Calu3 (cell line): ENCODE data around the gene MYADM. TPM values are rescaled to one million over a fixed set of nuclear protein-coding genes. Genes with fewer than 3 reads are reported as not detected.

Source experiments
- Bru-seq: library from RNA; stranded (reverse); fragments of 400-500 nt; gene quantifications from one replicate; lab custom pipeline; 2021; lab: Mats Ljungman, UMichigan
- BruChase-seq, 2 experiments: library from RNA; stranded (reverse); fragments of 400-500 nt; gene quantifications; one replicate each; lab custom pipeline; 2021; lab: Mats Ljungman, UMichigan
- BruUV-seq: library from RNA; stranded (reverse); fragments of 400-500 nt; replicated peaks from 2 replicates; lab custom pipeline; 2021; lab: Mats Ljungman, UMichigan
- CTCF ChIA-PET: fragments of 300-600 bp; sonication (Branson Sonifier 250); formaldehyde crosslinking; loops from one replicate; lab custom pipeline; 2022; ENCODE audit warnings: antibody characterized with exemption; lab: Charles Lee
- DNase-seq: peaks from one replicate; pipeline ENCODE4 v3.0.0; 2022
- H3K27ac Mint-ChIP-seq: one replicate; pipeline ENCODE4 v1.8.0; 2022; ENCODE audit warnings: mixed read lengths; ENCODE audit not compliant: unreplicated experiment
- H3K27me3 Mint-ChIP-seq: one replicate; pipeline ENCODE4 v1.8.0; 2022; ENCODE audit warnings: mixed read lengths; ENCODE audit not compliant: unreplicated experiment
- H3K36me3 Mint-ChIP-seq: one replicate; pipeline ENCODE4 v1.8.0; 2022; ENCODE audit warnings: mild to moderate bottlenecking, moderate library complexity, mixed read lengths; ENCODE audit not compliant: insufficient read depth, unreplicated experiment
- H3K4me1 Mint-ChIP-seq: one replicate; pipeline ENCODE4 v1.8.0; 2022; ENCODE audit warnings: mild to moderate bottlenecking, low read depth, mixed read lengths; ENCODE audit not compliant: unreplicated experiment
- H3K4me3 Mint-ChIP-seq: one replicate; pipeline ENCODE4 v1.8.0; 2022; ENCODE audit warnings: mild to moderate bottlenecking, low read depth, moderate library complexity, mixed read lengths; ENCODE audit not compliant: unreplicated experiment
- H3K9me3 Mint-ChIP-seq: one replicate; pipeline ENCODE4 v1.8.0; 2022; ENCODE audit warnings: low read depth, mixed read lengths; ENCODE audit not compliant: unreplicated experiment
- intact Hi-C: fragments of 100-400 bp; cut with micrococcal nuclease; formaldehyde crosslinking; loops from one replicate; pipeline ENCODE4 v1.10.0; 2022; ENCODE audit not compliant: unreplicated experiment
- long read RNA-seq: library from polyadenylated mRNA; stranded (forward); transcript quantifications from one replicate; pipeline ENCODE4 v2.0.0, GENCODE V29; 2022
- total RNA-seq: library from RNA; stranded (reverse); gene quantifications from 2 replicates; pipeline ENCODE4 v1.2.3, GENCODE V29; 2022
- TF ChIP-seq, protein P1 (sequence below): fragments of 200-600 bp; IDR thresholded peaks from one replicate; pipeline ENCODE4 v1.8.0; 2022; ENCODE audit warnings: antibody characterized with exemption; ENCODE audit not compliant: unreplicated experiment

The MYADM gene, protein sequence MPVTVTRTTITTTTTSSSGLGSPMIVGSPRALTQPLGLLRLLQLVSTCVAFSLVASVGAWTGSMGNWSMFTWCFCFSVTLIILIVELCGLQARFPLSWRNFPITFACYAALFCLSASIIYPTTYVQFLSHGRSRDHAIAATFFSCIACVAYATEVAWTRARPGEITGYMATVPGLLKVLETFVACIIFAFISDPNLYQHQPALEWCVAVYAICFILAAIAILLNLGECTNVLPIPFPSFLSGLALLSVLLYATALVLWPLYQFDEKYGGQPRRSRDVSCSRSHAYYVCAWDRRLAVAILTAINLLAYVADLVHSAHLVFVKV
- total RNA-seq (366 and 464 TPM in 2 replicates), Bru-seq, nascent RNA (percentile 97 among the genes with signal in this experiment), BruChase-seq, experiment 1, labeled RNA remaining after a 6-hour chase (percentile 100 among the genes with signal in this experiment), BruChase-seq, experiment 2, labeled RNA remaining after a 2-hour chase (percentile 100 among the genes with signal in this experiment)
- long read RNA-seq, transcript MYADM-202 (2 exons, 1,492 nt): minor isoform, 14 of 168 reads
- long read RNA-seq, transcript MYADM-204 (3 exons, 3,056 nt): major isoform, 19 of 168 reads
- long read RNA-seq, partial matches to known transcripts: 128 of 168 reads
- long read RNA-seq, other reads (novel, unspliced or antisense): 3 of 168 reads

DNA sequence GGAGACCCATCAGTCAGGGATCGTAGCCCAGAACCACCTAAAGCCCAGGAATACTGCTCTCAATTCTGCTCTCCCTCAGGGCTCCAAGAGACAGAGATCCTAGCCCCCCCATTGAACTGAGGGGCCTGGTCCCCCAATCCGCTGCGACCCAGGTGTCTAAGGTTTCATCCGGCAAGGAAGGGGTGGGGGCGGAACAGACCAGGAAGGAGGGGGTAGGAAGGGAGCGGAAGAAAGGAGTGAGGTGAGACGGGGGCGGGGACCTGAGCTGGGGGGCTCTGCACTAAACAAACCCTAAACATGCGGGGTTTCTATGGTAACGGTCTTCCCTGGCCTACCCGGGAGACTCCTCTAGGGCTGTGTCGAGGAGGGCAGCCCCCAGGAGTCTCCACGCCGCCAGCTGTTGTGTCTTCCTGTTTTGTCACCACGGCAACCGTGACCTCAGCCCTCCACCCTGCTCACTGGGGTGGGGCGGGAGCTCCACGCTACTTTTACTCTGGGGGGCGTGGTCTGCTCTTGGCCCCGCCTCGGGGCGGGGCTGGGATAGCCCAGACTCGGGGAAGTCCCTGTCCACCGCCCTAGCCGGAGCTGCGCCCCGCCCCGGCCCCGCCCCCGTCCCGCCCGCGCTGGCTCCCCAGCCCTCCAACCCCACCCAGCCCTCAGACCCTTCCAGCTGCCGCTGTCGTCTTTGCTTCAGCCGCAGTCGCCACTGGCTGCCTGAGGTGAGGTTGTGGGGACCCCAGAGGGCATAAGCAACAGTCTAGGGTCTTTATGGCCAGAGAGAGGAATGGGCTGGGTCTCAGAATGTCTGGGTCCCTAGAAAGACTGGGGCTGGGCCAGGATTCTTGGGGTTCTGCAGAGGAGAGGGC lies at the start of gene MYADM:
Gene MYADM (plus strand): TSS at position 659 of the 866 bp plus-strand sequence. CDS start 5,647 bp downstream, outside the sequence.
- CTCF ChIA-PET: interaction anchor here (0.6 to 1.8 kb wide), 11 partner anchors 10 to 322 kb away, joined by 3 to 10 read pairs (median 5); partner anchors contain the start of genes MBOAT7 and PRKCG
- peak within 1 kb of the TSS; percentile 99 for H3K27ac Mint-ChIP-seq
- peak within 1 kb of the TSS; percentile 95 for H3K4me3 Mint-ChIP-seq
- intact Hi-C loops: no loop called here
- TF ChIP-seq, protein P1, sequence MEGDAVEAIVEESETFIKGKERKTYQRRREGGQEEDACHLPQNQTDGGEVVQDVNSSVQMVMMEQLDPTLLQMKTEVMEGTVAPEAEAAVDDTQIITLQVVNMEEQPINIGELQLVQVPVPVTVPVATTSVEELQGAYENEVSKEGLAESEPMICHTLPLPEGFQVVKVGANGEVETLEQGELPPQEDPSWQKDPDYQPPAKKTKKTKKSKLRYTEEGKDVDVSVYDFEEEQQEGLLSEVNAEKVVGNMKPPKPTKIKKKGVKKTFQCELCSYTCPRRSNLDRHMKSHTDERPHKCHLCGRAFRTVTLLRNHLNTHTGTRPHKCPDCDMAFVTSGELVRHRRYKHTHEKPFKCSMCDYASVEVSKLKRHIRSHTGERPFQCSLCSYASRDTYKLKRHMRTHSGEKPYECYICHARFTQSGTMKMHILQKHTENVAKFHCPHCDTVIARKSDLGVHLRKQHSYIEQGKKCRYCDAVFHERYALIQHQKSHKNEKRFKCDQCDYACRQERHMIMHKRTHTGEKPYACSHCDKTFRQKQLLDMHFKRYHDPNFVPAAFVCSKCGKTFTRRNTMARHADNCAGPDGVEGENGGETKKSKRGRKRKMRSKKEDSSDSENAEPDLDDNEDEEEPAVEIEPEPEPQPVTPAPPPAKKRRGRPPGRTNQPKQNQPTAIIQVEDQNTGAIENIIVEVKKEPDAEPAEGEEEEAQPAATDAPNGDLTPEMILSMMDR: no peak
- DNase-seq: peak; percentile 100
- no peaks in the 10 kb centered on the region for H3K27me3 Mint-ChIP-seq
- H3K4me1 Mint-ChIP-seq: peaks cover 56% of the 10 kb centered on the region
- H3K36me3 Mint-ChIP-seq: peaks cover 92% of the 10 kb centered on the region
- H3K9me3 Mint-ChIP-seq: no peaks in the 10 kb centered on the region
- no TSS peak for BruUV-seq

DNA sequence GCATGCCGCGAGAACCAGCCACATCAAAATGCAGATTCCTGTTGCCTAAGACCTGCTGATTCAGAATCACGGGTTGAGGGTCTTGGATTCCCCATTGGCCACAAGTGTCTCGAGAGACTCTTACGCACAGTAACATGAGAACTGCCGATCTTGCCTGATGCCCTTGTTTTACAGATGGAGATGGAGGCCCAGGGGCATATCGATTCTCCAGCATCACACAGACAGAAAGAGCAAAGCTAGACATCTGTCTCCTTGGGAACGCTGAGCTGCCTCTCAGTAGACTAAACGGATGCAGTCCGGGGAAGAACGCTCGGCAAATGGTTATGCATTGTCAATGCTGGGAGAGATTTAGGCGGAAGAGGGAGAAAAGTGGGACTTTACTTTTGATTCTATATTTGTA lies 48.9 kb upstream of the MYADM start:
- Mint-ChIP-seq H3K27me3 (no peaks in the 10 kb centered on the region), H3K4me3 (no peak overlapping the region), H3K9me3 (no peaks in the 10 kb centered on the region), H3K36me3 (no peaks in the 10 kb centered on the region), H3K4me1 (peaks cover 4% of the 10 kb centered on the region), H3K27ac (no peak overlapping the region)
- intact Hi-C loops: no loop called here
- no TSS peak for BruUV-seq
- TF ChIP-seq, protein P1: no peak
- no peak for DNase-seq
- CTCF ChIA-PET: interaction anchor here (0.9 kb wide), 1 partner anchor 8 kb away, joined by 3 read pairs; no protein-coding TSS in a partner anchor

DNA sequence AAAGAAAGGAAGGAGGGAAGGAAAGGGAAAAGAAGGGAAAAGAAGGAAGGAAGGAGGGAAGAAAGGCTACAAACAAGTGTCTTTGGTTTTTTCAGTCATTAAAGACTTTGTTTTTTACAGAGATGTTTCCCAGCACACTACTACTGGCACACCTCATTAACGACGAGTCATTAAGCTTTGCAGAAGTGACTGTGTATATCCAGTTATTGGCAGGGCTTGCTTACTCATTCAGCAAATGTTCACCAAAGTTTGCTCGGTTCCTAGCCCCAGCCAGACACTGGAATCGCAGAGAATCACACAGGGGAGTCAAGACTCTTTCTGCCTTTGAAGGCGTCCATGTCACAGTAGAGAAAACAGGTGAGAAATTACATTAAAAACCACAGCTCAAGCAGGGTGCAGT lies 47.8 kb upstream of the MYADM start:
- intact Hi-C loops: no loop called here
- H3K36me3 Mint-ChIP-seq: no peaks in the 10 kb centered on the region
- no peak overlapping the region for H3K4me3 Mint-ChIP-seq
- H3K4me1 Mint-ChIP-seq: peaks cover 14% of the 10 kb centered on the region
- no peak overlapping the region for H3K27ac Mint-ChIP-seq
- no peaks in the 10 kb centered on the region for H3K27me3 Mint-ChIP-seq
- DNase-seq: no peak
- TF ChIP-seq, protein P1: no peak
- no peaks in the 10 kb centered on the region for H3K9me3 Mint-ChIP-seq
- BruUV-seq: no TSS peak
- CTCF ChIA-PET: no interaction called here
